ENCODE results near the gene ADAP1. TPM values are rescaled to one million over a fixed set of nuclear protein-coding genes. Genes with fewer than 3 reads are reported as not detected.

ADAP1 gene
- total RNA-seq, 1 experiment from 2014 or later, result 173 TPM

- intact Hi-C loops (cut with micrococcal nuclease; ENCODE audit: unreplicated experiment), result no loop called here
- Mint-ChIP-seq H3K27me3 (ENCODE audit: unreplicated experiment) (no peaks in the 10 kb centered on the region), H3K27ac (ENCODE audit: unreplicated experiment) (peak overlapping the region; percentile 59), H3K9me3 (ENCODE audit: low read depth, unreplicated experiment) (no peaks in the 10 kb centered on the region), H3K4me1 (ENCODE audit: low read depth, unreplicated experiment) (peaks cover 18% of the 10 kb centered on the region), H3K36me3 (ENCODE audit: insufficient read depth, unreplicated experiment) (peaks cover 96% of the 10 kb centered on the region), H3K4me3 (ENCODE audit: low read depth, unreplicated experiment) (no peak overlapping the region)
- no TSS peak for BruUV-seq (replicated peaks)
- no peak for TF ChIP-seq CTCF (IDR thresholded peaks at IDR 0.05; ENCODE audit: unreplicated experiment)
- no peak for DNase-seq
- CTCF ChIA-PET, result no interaction called here
These were observed 63.2 kb downstream of the ADAP1 start for GRCh38 chr7:891291-891690.

GRCh38 chr7:890868-891267 is 63.6 kb downstream of the ADAP1 start:
- peaks cover 96% of the 10 kb centered on the region for H3K36me3 Mint-ChIP-seq (ENCODE audit: insufficient read depth, unreplicated experiment)
- H3K4me3 Mint-ChIP-seq (ENCODE audit: low read depth, unreplicated experiment), result no peak overlapping the region
- H3K9me3 Mint-ChIP-seq (ENCODE audit: low read depth, unreplicated experiment), result no peaks in the 10 kb centered on the region
- no peak for TF ChIP-seq CTCF (IDR thresholded peaks at IDR 0.05; ENCODE audit: unreplicated experiment)
- DNase-seq, result no peak
- H3K4me1 Mint-ChIP-seq (ENCODE audit: low read depth, unreplicated experiment), result peaks cover 18% of the 10 kb centered on the region
- CTCF ChIA-PET, result interaction anchor here (0.6 to 0.7 kb wide), 2 partner anchors 63 to 450 kb away, joined by 3 to 6 read pairs; no protein-coding TSS in a partner anchor
- no peaks in the 10 kb centered on the region for H3K27me3 Mint-ChIP-seq (ENCODE audit: unreplicated experiment)
- intact Hi-C loops (cut with micrococcal nuclease; ENCODE audit: unreplicated experiment), result no loop called here
- no TSS peak for BruUV-seq (replicated peaks)
- peak overlapping the region; percentile 59 for H3K27ac Mint-ChIP-seq (ENCODE audit: unreplicated experiment)

GRCh38 chr7:889391-889790 is 65.1 kb downstream of the ADAP1 start:
- no peaks in the 10 kb centered on the region for H3K9me3 Mint-ChIP-seq (ENCODE audit: low read depth, unreplicated experiment)
- peaks cover 24% of the 10 kb centered on the region for H3K4me1 Mint-ChIP-seq (ENCODE audit: low read depth, unreplicated experiment)
- BruUV-seq (replicated peaks), result no TSS peak
- peak overlapping the region; percentile 4 for H3K4me3 Mint-ChIP-seq (ENCODE audit: low read depth, unreplicated experiment)
- intact Hi-C loops (cut with micrococcal nuclease; ENCODE audit: unreplicated experiment), result no loop called here
- TF ChIP-seq CTCF (IDR thresholded peaks at IDR 0.05; ENCODE audit: unreplicated experiment), result no peak
- H3K27ac Mint-ChIP-seq (ENCODE audit: unreplicated experiment), result peak overlapping the region; percentile 59
- CTCF ChIA-PET, result no interaction called here
- no peaks in the 10 kb centered on the region for H3K27me3 Mint-ChIP-seq (ENCODE audit: unreplicated experiment)
- peaks cover 96% of the 10 kb centered on the region for H3K36me3 Mint-ChIP-seq (ENCODE audit: insufficient read depth, unreplicated experiment)
- no peak for DNase-seq

- CTCF ChIA-PET, result no interaction called here
- no TSS peak for BruUV-seq (replicated peaks)
- Mint-ChIP-seq H3K9me3 (ENCODE audit: low read depth, unreplicated experiment) (no peaks in the 10 kb centered on the region), H3K4me3 (ENCODE audit: low read depth, unreplicated experiment) (peak overlapping the region; percentile 4), H3K36me3 (ENCODE audit: insufficient read depth, unreplicated experiment) (peaks cover 96% of the 10 kb centered on the region), H3K27me3 (ENCODE audit: unreplicated experiment) (no peaks in the 10 kb centered on the region), H3K27ac (ENCODE audit: unreplicated experiment) (peak overlapping the region; percentile 59), H3K4me1 (ENCODE audit: low read depth, unreplicated experiment) (peaks cover 25% of the 10 kb centered on the region)
- no peak for TF ChIP-seq CTCF (IDR thresholded peaks at IDR 0.05; ENCODE audit: unreplicated experiment)
- no peak for DNase-seq
- intact Hi-C loops (cut with micrococcal nuclease; ENCODE audit: unreplicated experiment), result no loop called here
These were observed 65.5 kb downstream of the ADAP1 start for GRCh38 chr7:889025-889390.

Data from Calu3 (cell line).